ENCODE results near the gene ZNF521. TPM values are rescaled to one million over a fixed set of nuclear protein-coding genes. Genes with fewer than 3 reads are reported as not detected.

ZNF521 gene
- total and polyA plus RNA-seq, 10 of the 15 experiments (the other 5 are each of a cell fraction or from before 2014, with no cell fraction given): 0.02 to 0.05 (median 0.04) TPM; not detected in 6

- Histone ChIP-seq H4K20me1 (ENCODE audit: control insufficient read depth, insufficient read depth) (no peaks in the 10 kb centered on the region), H3K79me2 (ENCODE audit: control insufficient read depth, insufficient read depth, low read length) (no peaks in the 10 kb centered on the region), H3K4me1 (ENCODE audit: control insufficient read depth, insufficient read depth, low read length) (no peaks in the 10 kb centered on the region), H3K9me3 (replicated peaks; ENCODE audit: control insufficient read depth, insufficient read depth, low read length) (no peaks in the 10 kb centered on the region), H3K36me3 (ENCODE audit: control insufficient read depth in 2 of 2, insufficient read depth in 2 of 2, low read length in 1 of 2) (no peaks in the 10 kb centered on the region), H2AFZ (ENCODE audit: control insufficient read depth, low read depth, low read length) (no peak overlapping the region), H3K27me3 (replicated peaks in 1 of 2; ENCODE audit: control insufficient read depth in 2 of 2, insufficient read depth in 2 of 2, low read length in 1 of 2) (no peaks in the 10 kb centered on the region), H3K4me3 (no peak overlapping the region), H3K4me2 (ENCODE audit: control insufficient read depth, insufficient read depth) (no peak overlapping the region), H3K9ac (ENCODE audit: control insufficient read depth, insufficient read depth, low read length) (no peak overlapping the region), H3K27ac (ENCODE audit: control insufficient read depth, insufficient read depth) (no peak overlapping the region)
- ChIA-PET CTCF (interaction anchor here (0.7 kb wide), 1 partner anchor 8 kb away, joined by 3 read pairs; no protein-coding TSS in a partner anchor), RAD21 (ENCODE audit: unreplicated experiment) (no interaction called here), POLR2A (no interaction called here), SMC1A (ENCODE audit: uncharacterized antibody, unreplicated experiment) (no interaction called here)
- DNase-seq (ENCODE audit: low read depth, low spot score): no peak
- 30% methylated on average over 13 of the region's 13 CpGs for WGBS (ENCODE audit: insufficient coverage, insufficient replicate concordance, low lambda C conversion rate, missing lambda C conversion rate)
- no TSS peak for BruUV-seq (replicated peaks)
- no peak for TF ChIP-seq CBX3 (IDR thresholded peaks at IDR 0.05; ENCODE audit: borderline replicate concordance, low read depth)
- no peak for TF ChIP-seq E4F1 (IDR thresholded peaks at IDR 0.05; ENCODE audit: borderline replicate concordance, partially characterized antibody)
- TF ChIP-seq SMAD5 (IDR thresholded peaks at IDR 0.05; ENCODE audit: low read depth): no peak
- no peak for TF ChIP-seq ZNF687 (IDR thresholded peaks at IDR 0.05)
- TF ChIP-seq LARP7 (IDR thresholded peaks at IDR 0.05): no peak
- TF ChIP-seq CHD1 (IDR thresholded peaks at IDR 0.05; ENCODE audit: low read depth, low read length): no peak
- no peak for TF ChIP-seq EZH2 (IDR thresholded peaks at IDR 0.05; ENCODE audit: borderline replicate concordance, control insufficient read depth, low read depth, low read length)
- no peak for TF ChIP-seq ATF2 (IDR thresholded peaks at IDR 0.05; ENCODE audit: low read length)
- intact Hi-C loops (cut with micrococcal nuclease; ENCODE audit: unreplicated experiment): no loop called here
- in situ Hi-C loops (cut with MboI): no loop called here
- no peak for ATAC-seq
- FAIRE-seq: no peak
These were observed 240.3 kb downstream of the ZNF521 start for GRCh38 chr18:25111377-25112288.
